DOHH2 (cell line): ENCODE data around the gene ANKRD2.

Source experiments
- H3F3A ChIP-seq: fragments of 200-600 bp; sonication (generic), shearing (Covaris generic); 2 replicates; pipeline ENCODE4 v1.6.0; 2016; ENCODE audit warnings: antibody characterized with exemption, mild to moderate bottlenecking; ENCODE audit not compliant: control insufficient read depth, insufficient read depth
- H3K27ac ChIP-seq: fragments of 200-600 bp; sonication (generic); 2 replicates; pipeline ENCODE4 v1.5.1; 2014; ENCODE audit warnings: low read depth, mild to moderate bottlenecking, low read length, moderate library complexity
- H3K27me3 ChIP-seq: fragments of 200-600 bp; sonication (generic); 2 replicates; pipeline ENCODE4 v1.6.1; 2014; ENCODE audit warnings: mild to moderate bottlenecking, low read length, mixed read lengths; ENCODE audit not compliant: control insufficient read depth
- H3K36me3 ChIP-seq: fragments of 200-600 bp; sonication (generic); 2 replicates; pipeline ENCODE4 v1.6.1; 2014; ENCODE audit warnings: mild to moderate bottlenecking, low read length, moderate library complexity, mixed read lengths; ENCODE audit not compliant: control insufficient read depth
- H3K4me1 ChIP-seq: fragments of 200-600 bp; sonication (generic); 2 replicates; pipeline ENCODE4 v1.6.1; 2014; ENCODE audit warnings: mild to moderate bottlenecking, low read length, mixed read lengths; ENCODE audit not compliant: control insufficient read depth
- H3K4me2 ChIP-seq: fragments of 200-600 bp; sonication (generic); 2 replicates; pipeline ENCODE4 v1.6.0; 2014; ENCODE audit warnings: mild to moderate bottlenecking, low read length, moderate library complexity
- H3K4me3 ChIP-seq: fragments of 200-600 bp; sonication (generic); 2 replicates; pipeline ENCODE4 v1.5.1; 2014; ENCODE audit warnings: mild to moderate bottlenecking, low read length, mixed read lengths
- H3K79me2 ChIP-seq: fragments of 200-600 bp; sonication (generic); 2 replicates; pipeline ENCODE4 v1.6.1; 2014; ENCODE audit warnings: mild to moderate bottlenecking, low read length, mixed read lengths; ENCODE audit not compliant: control insufficient read depth
- H3K9me2 ChIP-seq: fragments of 200-600 bp; sonication (generic); replicated peaks from 2 replicates; pipeline ENCODE4 v1.6.1; 2014; ENCODE audit warnings: mild to moderate bottlenecking, low read length, mixed read lengths; ENCODE audit not compliant: control insufficient read depth
- H3K9me3 ChIP-seq: fragments of 200-600 bp; sonication (generic); 2 replicates; pipeline ENCODE4 v1.6.1; 2014; ENCODE audit warnings: antibody characterized with exemption, low read length, mixed read lengths; ENCODE audit not compliant: control insufficient read depth, insufficient read depth
- H4K20me1 ChIP-seq: fragments of 200-600 bp; sonication (generic); 2 replicates; pipeline ENCODE4 v1.6.0; 2014; ENCODE audit warnings: low read depth, mild to moderate bottlenecking, antibody characterized with exemption, low read length, moderate library complexity; ENCODE audit not compliant: control insufficient read depth, insufficient read depth
- CTCF ChIP-seq: fragments of 200-600 bp; sonication (generic); IDR thresholded peaks from one replicate; pipeline ENCODE4 v1.5.1; 2014; ENCODE audit warnings: antibody characterized with exemption, mild to moderate bottlenecking, low read depth, low read length; ENCODE audit not compliant: poor library complexity, severe bottlenecking
- EZH2phosphoT487 ChIP-seq: fragments of 200-600 bp; sonication (generic); IDR thresholded peaks from 2 replicates; pipeline ENCODE4 v1.6.1; 2017; ENCODE audit warnings: borderline replicate concordance, mild to moderate bottlenecking, antibody characterized with exemption, low read length, moderate library complexity, mixed read lengths

Gene ANKRD2

GRCh38 chr10:97598407-97599271, 26.1 kb downstream of the ANKRD2 start:
- no peaks in the 10 kb centered on the region for H3K36me3 ChIP-seq
- H3K79me2 ChIP-seq, result no peaks in the 10 kb centered on the region
- H3K4me2 ChIP-seq, result no peak overlapping the region
- no peaks in the 10 kb centered on the region for H3K9me3 ChIP-seq
- H3K27me3 ChIP-seq, result no peaks in the 10 kb centered on the region
- no peaks in the 10 kb centered on the region for H3K4me1 ChIP-seq
- no peak overlapping the region for H3K27ac ChIP-seq
- no peak overlapping the region for H3K4me3 ChIP-seq
- H3F3A ChIP-seq, result no peaks in the 10 kb centered on the region
- no peaks in the 10 kb centered on the region for H3K9me2 ChIP-seq
- no peaks in the 10 kb centered on the region for H4K20me1 ChIP-seq
- TF ChIP-seq CTCF (no peak), EZH2phosphoT487 (no peak)

DNA sequence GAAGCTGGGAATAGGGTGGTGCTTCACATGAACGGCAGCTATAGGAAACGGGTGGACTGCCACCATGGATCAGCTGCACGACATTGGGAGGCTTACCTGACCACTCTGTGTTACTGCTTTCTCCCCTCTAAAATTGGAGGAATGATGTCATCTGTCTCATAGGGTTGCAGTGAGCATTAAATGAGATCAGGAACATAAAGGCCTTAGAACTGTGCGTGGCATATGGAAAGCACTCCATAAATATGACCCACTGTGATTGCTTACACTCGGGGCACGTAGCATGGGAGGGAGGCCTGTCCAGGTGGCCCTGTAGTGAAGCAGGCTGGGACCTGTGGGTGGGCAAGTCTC, 26.7 kb downstream of the ANKRD2 start:
- H3K9me2 ChIP-seq, result no peaks in the 10 kb centered on the region
- no peaks in the 10 kb centered on the region for H3K36me3 ChIP-seq
- H3K27ac ChIP-seq, result no peak overlapping the region
- no peaks in the 10 kb centered on the region for H3K27me3 ChIP-seq
- H3K9me3 ChIP-seq, result no peaks in the 10 kb centered on the region
- no peak overlapping the region for H3K4me3 ChIP-seq
- H3K4me1 ChIP-seq, result no peaks in the 10 kb centered on the region
- H3F3A ChIP-seq, result no peaks in the 10 kb centered on the region
- no peaks in the 10 kb centered on the region for H4K20me1 ChIP-seq
- no peaks in the 10 kb centered on the region for H3K79me2 ChIP-seq
- H3K4me2 ChIP-seq, result no peak overlapping the region
- TF ChIP-seq EZH2phosphoT487 (no peak), CTCF (no peak)

- Histone ChIP-seq H3K4me2 (no peak overlapping the region), H4K20me1 (no peaks in the 10 kb centered on the region), H3K27me3 (no peaks in the 10 kb centered on the region), H3K4me3 (no peak overlapping the region), H3K9me3 (no peaks in the 10 kb centered on the region), H3K4me1 (no peaks in the 10 kb centered on the region), H3K36me3 (no peaks in the 10 kb centered on the region), H3K9me2 (no peaks in the 10 kb centered on the region), H3K79me2 (no peaks in the 10 kb centered on the region), H3K27ac (no peak overlapping the region), H3F3A (no peaks in the 10 kb centered on the region)
- TF ChIP-seq EZH2phosphoT487 (no peak), CTCF (no peak)
These were observed 28.0 kb downstream of the ANKRD2 start for GRCh38 chr10:97600616-97601015.
